ENCODE data around the gene CDH16. TPM values are rescaled to one million over a fixed set of nuclear protein-coding genes. Genes with fewer than 3 reads are reported as not detected.
A peak's percentile ranks its signal among the peaks of the same experiment; 100 is the strongest.

Gene CDH16
- total and polyA plus RNA-seq, 12 donors = 0.15 to 0.59 (median 0.47) TPM; not detected in 7

DNA sequence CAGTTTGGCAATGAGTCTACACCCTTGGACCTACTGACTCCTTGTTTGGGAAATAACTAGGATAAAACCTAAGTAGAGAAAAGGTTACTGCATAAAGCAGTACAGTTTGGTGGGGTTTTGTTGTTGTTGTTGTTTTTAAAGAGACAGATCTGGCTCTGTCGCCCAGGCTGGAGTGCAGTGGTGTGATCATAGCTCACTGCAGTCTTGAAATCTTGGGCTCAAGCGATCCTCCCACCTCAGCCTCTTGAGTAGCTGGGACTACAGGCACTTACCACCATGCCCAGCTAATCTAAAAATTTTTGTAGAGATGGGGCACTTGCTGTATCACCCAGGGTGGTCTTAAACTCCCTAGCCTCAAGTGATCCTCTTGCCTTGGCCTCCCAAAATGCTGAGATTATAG lies 37.1 kb downstream of the CDH16 start:
- TF ChIP-seq, protein P1, sequence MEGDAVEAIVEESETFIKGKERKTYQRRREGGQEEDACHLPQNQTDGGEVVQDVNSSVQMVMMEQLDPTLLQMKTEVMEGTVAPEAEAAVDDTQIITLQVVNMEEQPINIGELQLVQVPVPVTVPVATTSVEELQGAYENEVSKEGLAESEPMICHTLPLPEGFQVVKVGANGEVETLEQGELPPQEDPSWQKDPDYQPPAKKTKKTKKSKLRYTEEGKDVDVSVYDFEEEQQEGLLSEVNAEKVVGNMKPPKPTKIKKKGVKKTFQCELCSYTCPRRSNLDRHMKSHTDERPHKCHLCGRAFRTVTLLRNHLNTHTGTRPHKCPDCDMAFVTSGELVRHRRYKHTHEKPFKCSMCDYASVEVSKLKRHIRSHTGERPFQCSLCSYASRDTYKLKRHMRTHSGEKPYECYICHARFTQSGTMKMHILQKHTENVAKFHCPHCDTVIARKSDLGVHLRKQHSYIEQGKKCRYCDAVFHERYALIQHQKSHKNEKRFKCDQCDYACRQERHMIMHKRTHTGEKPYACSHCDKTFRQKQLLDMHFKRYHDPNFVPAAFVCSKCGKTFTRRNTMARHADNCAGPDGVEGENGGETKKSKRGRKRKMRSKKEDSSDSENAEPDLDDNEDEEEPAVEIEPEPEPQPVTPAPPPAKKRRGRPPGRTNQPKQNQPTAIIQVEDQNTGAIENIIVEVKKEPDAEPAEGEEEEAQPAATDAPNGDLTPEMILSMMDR (IDR thresholded peaks at IDR 0.05) = no peak
- Histone ChIP-seq H3K4me3 (peak overlapping the region in 5 of 10 donors; percentile 77 to 90 (median 84)), H3K27me3 (no peaks in the 10 kb centered on the region), H3K9me3 (no peaks in the 10 kb centered on the region), H3K36me3 (peaks cover 0 to 36% (median 13%) of the 10 kb centered on the region in 9 donors), H3K4me1 (peaks cover 0 to 25% (median 9%) of the 10 kb centered on the region in 9 donors), H3K27ac (peak overlapping the region in 1 of 10 donors; percentile 66)
- DNase-seq = no peak
- intact Hi-C loops (cut with DNase I) = no loop called here
- WGBS, 2 donors = 75 to 85% methylated on average over 2 of the region's 2 CpGs
- ATAC-seq = no peak

DNA sequence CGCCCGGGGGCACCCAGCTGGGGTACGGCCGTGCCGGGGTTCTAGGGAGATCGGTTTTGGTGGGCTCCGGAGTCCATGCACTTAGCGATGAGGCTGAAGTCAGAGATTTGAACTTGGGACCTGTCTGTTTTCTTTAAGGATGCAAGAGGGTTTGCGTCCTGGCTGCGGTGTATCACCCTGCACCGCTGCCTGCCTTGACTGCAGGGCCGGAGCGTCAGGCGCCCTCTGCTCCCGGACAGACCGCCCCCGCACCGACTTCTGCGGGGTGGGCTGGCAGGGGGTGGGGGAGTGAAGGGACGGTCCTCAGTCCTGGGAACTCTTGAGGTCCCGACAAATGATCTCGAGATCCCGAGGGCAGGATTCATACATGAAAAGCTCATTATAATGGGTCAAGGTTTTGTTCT lies 37.7 kb downstream of the CDH16 start:
- DNase-seq (no peak), ATAC-seq (peak in 4 of 8 donors; percentile 11 to 42 (median 24))
- H3K27ac ChIP-seq = peak overlapping the region in 7 of 10 donors; percentile 10 to 75 (median 57)
- no peaks in the 10 kb centered on the region for H3K27me3 ChIP-seq
- WGBS, 2 donors = 3 to 4% methylated on average over 23 of the region's 23 CpGs
- no peaks in the 10 kb centered on the region for H3K9me3 ChIP-seq
- peaks cover 0 to 25% (median 9%) of the 10 kb centered on the region in 9 donors for H3K4me1 ChIP-seq
- peaks cover 0 to 30% (median 9%) of the 10 kb centered on the region in 9 donors for H3K36me3 ChIP-seq
- intact Hi-C loops (cut with DNase I) = no loop called here
- TF ChIP-seq, protein P1 (IDR thresholded peaks at IDR 0.05) = no peak
- peak overlapping the region; percentile 70 to 97 (median 86) for H3K4me3 ChIP-seq

DNA sequence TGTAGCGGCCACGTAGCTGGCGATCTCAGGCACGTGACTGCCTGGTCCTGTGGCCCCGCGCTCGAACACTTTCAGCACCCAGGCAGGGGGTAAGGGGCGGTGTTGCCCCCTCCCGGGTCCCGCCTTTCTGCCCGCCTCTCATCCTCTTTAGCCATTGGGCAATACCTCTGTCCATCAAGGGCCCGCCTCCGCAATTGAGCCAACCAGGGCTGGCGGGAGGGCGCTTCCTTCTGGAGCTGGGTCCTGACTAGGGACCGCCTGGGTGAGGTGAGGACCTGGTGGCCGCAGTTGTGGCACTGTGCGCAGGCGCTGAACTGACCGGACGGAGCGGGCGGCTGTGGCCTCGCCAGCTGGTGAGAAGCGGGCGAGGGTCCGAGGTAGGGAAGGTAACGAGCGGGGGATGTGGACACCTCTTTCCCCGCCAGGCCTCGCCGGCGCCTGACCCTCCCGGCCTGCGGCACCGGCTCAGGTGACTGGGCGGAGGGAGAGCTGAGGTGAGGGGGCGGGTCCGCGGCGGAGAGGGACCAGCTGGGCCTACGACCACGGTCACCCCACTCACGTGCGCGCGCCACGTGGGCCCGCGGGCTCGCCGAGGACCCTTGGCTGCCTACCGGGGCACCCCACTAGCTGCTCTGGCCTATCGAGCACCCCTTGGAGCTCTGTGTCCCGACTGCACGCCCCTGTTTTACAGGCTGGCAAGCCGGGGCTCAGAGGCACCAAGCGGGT lies 38.2 kb downstream of the CDH16 start, which contains the start of gene PDP2:
Gene PDP2 (plus strand): TSS at position 228 of the 726 bp plus-strand sequence. CDS start 3,770 bp downstream, outside the sequence.
- peak; percentile 96 to 98 (median 98) for ATAC-seq
- Histone ChIP-seq H3K36me3 (peaks cover 0 to 25% (median 7%) of the 10 kb centered on the region in 9 donors), H3K27me3 (no peaks in the 10 kb centered on the region), H3K27ac (peak within 1 kb of the TSS in 9 of 10 donors; percentile 10 to 75 (median 57)), H3K4me3 (peak within 1 kb of the TSS; percentile 70 to 97 (median 86)), H3K9me3 (no peaks in the 10 kb centered on the region), H3K4me1 (peaks cover 0 to 25% (median 9%) of the 10 kb centered on the region in 9 donors)
- 0% methylated on average over 58 of the region's 58 CpGs for WGBS, 2 donors
- TF ChIP-seq, protein P1 (IDR thresholded peaks at IDR 0.05) = no peak
- peak; percentile 90 to 96 for DNase-seq
- intact Hi-C loops (cut with DNase I) = no loop called here

DNA sequence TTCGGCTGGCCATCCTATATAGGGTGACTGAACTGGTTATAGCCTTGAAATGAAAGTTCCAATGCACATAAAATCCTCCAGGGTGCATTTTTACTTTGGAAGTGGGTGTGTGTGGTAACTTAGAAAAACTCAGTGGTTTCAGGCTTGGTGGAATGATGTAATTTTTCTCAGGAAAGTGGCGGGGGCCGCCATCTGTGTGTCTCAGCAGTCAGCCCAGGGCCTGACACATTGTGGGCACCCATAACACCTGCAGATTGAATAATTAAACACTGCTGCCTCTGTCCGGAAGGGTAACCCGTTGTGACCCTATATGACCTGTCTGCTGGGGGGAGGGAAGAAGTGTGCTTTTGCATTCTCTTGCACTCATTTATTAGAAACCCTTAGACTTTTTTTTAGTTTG lies 40.6 kb downstream of the CDH16 start:
- Histone ChIP-seq H3K4me1 (peaks cover 0 to 37% (median 13%) of the 10 kb centered on the region in 9 donors), H3K27ac (no peak overlapping the region), H3K27me3 (peaks cover 0 to 5% (median 0%) of the 10 kb centered on the region in 7 donors), H3K4me3 (no peak overlapping the region), H3K36me3 (peaks cover 0 to 2% (median 0%) of the 10 kb centered on the region in 9 donors), H3K9me3 (no peaks in the 10 kb centered on the region)
- no peak for DNase-seq
- intact Hi-C loops (cut with DNase I) = no loop called here
- WGBS, 2 donors = 65 to 78% methylated on average over 5 of the region's 5 CpGs
- TF ChIP-seq, protein P1 (IDR thresholded peaks at IDR 0.05) = no peak
- no peak for ATAC-seq
